Left renal pelvis (tissue), 4 donors: Measurements from ENCODE around the gene ZCCHC7. TPM values are rescaled to one million over a fixed set of nuclear protein-coding genes. Genes with fewer than 3 reads are reported as not detected.
"Not testable (repeated sequence)": the region's sequence is repeated elsewhere in the genome, so short reads cannot be mapped to it uniquely, and the experiment has no call there.

Experiments
- DNase-seq, 4 donors: peaks; one replicate each; pipeline ENCODE4 v3.0.0-alpha.2; 2013; ENCODE audit warnings: low read depth in 4 of 4, low spot score in 3 of 4
- polyA plus RNA-seq, 4 donors: library from polyadenylated mRNA; unstranded; fragments of 120-200 nt; gene quantifications; one replicate each; pipeline ENCODE4 v1.2.1, GENCODE V29; 2013; ENCODE audit not compliant: insufficient read length in 4 of 4

ZCCHC7 gene
- polyA plus RNA-seq, 4 donors, result 21.7 to 27.6 (median 24.9) TPM

GRCh38 chr9:37386988-37387387, 266.6 kb downstream of the ZCCHC7 start:
- DNase-seq, result no peak

- no peak for DNase-seq
These were observed 270.4 kb downstream of the ZCCHC7 start for GRCh38 chr9:37390759-37391158.

GRCh38 chr9:37392272-37392671, 271.9 kb downstream of the ZCCHC7 start:
- DNase-seq, result no peak

GRCh38 chr9:37395229-37395628, 274.9 kb downstream of the ZCCHC7 start:
- DNase-seq, result no peak

- no peak for DNase-seq
These were observed 275.3 kb downstream of the ZCCHC7 start for GRCh38 chr9:37395663-37396062.

GRCh38 chr9:37397948-37398347, 277.6 kb downstream of the ZCCHC7 start:
- not testable (repeated sequence) for DNase-seq

GRCh38 chr9:37398464-37399025, 278.2 kb downstream of the ZCCHC7 start:
- DNase-seq, result no peak

- no peak for DNase-seq
These were observed 279.0 kb downstream of the ZCCHC7 start for GRCh38 chr9:37399336-37399735.

- DNase-seq, result no peak
These were observed 284.2 kb downstream of the ZCCHC7 start for GRCh38 chr9:37404590-37404989.

GRCh38 chr9:37405350-37405749, 285.0 kb downstream of the ZCCHC7 start:
- no peak for DNase-seq

- no peak for DNase-seq
These were observed 285.5 kb downstream of the ZCCHC7 start for GRCh38 chr9:37405764-37406380.

GRCh38 chr9:37406603-37407401, 286.4 kb downstream of the ZCCHC7 start:
- no peak for DNase-seq

GRCh38 chr9:37407468-37407867, 287.1 kb downstream of the ZCCHC7 start:
- no peak for DNase-seq

Other genes starting within 250 kb of the ZCCHC7 start
- under 1 TPM; 0.07 to 0.42 (median 0.16) TPM for gene PAX5, start 86.3 kb upstream of the ZCCHC7 start, polyA plus RNA-seq